Peyer's patch (tissue), 4 donors: ENCODE results near the gene SORCS3.

Experiments used
- CTCF ChIP-seq, 6 experiments: fragments of 450-650 bp in 4 of 6; fragments of 200-600 bp in 2 of 6; sonication (generic) in 1 of 6; IDR thresholded peaks; one replicate each; pipeline ENCODE4 v1.5.1; 2017 to 2019; ENCODE audit warnings: antibody characterized with exemption in 6 of 6, mild to moderate bottlenecking in 3 of 6, moderate library complexity in 1 of 6
- POLR2A ChIP-seq, 2 donors: fragments of 450-650 bp; IDR thresholded peaks; one replicate each; pipeline ENCODE4 v1.5.1; 2017; ENCODE audit warnings: antibody characterized with exemption in 2 of 2, mild to moderate bottlenecking in 2 of 2, moderate library complexity in 2 of 2

- TF ChIP-seq CTCF (IDR thresholded peaks at IDR 0.05): no peak
- no peak for TF ChIP-seq POLR2A (IDR thresholded peaks at IDR 0.05)
Observed at GRCh38 chr10:105258674-105259065, 617.6 kb downstream of the SORCS3 start.
